ENCODE data around the gene HOXD3. TPM values are rescaled to one million over a fixed set of nuclear protein-coding genes. Genes with fewer than 3 reads are reported as not detected.

The HOXD3 gene
- total RNA-seq, 1 experiment from 2014 or later = not detected

- Histone ChIP-seq H4K91ac (ENCODE audit: insufficient read length, low read depth, low read length) (no peak overlapping the region), H4K8ac (replicated peaks; ENCODE audit: insufficient read length, low read depth, low read length) (no peak overlapping the region), H2AK5ac (ENCODE audit: insufficient read length, low read length) (no peak overlapping the region), H3K56ac (ENCODE audit: insufficient read length, low read depth, low read length) (no peak overlapping the region), H3K27me3 (ENCODE audit: insufficient read depth, low read length) (peaks cover 4% of the 10 kb centered on the region; the same call in 1 of the 2 replicates), H3K4me1 (ENCODE audit: insufficient read depth, low read length) (no peaks in the 10 kb centered on the region), H3T11ph (ENCODE audit: low read length) (no peak overlapping the region), H3K14ac (ENCODE audit: insufficient read depth, low read length) (no peak overlapping the region), H2BK12ac (ENCODE audit: insufficient read length, low read depth, low read length) (no peak overlapping the region), H4K20me1 (ENCODE audit: control insufficient read depth, insufficient read depth, insufficient read length) (no peaks in the 10 kb centered on the region), H2BK15ac (ENCODE audit: low read depth, low read length) (no peak overlapping the region), H4K5ac (ENCODE audit: insufficient read length, low read depth, low read length) (no peak overlapping the region), H3K18ac (ENCODE audit: insufficient read length, low read depth, low read length) (no peak overlapping the region), H3K79me1 (ENCODE audit: insufficient read depth, low read depth, low read length, poor library complexity, severe bottlenecking) (no peaks in the 10 kb centered on the region), H3K23ac (ENCODE audit: insufficient read length, low read depth, low read length) (no peak overlapping the region), H3K27ac (ENCODE audit: insufficient read length, low read depth, low read length) (no peak overlapping the region), H3K79me2 (ENCODE audit: insufficient read depth, low read length) (no peaks in the 10 kb centered on the region), H2AFZ (ENCODE audit: low read length) (no peak overlapping the region), H3K4ac (ENCODE audit: low read depth, low read length) (no peak overlapping the region), H3K4me2 (ENCODE audit: insufficient read depth, insufficient read length, low read length) (no peak overlapping the region), H3K23me2 (ENCODE audit: insufficient read length, low read depth, low read length, poor library complexity, severe bottlenecking) (peaks cover 3% of the 10 kb centered on the region), H2BK5ac (ENCODE audit: insufficient read length, low read length) (no peak overlapping the region), H2BK120ac (ENCODE audit: low read depth, low read length, poor library complexity, severe bottlenecking) (no peak overlapping the region), H3K9ac (ENCODE audit: extremely low read depth, insufficient read length, low read length) (no peak overlapping the region), H3K9me3 (ENCODE audit: control insufficient read depth, low read depth, low read length) (no peaks in the 10 kb centered on the region), H2BK20ac (ENCODE audit: low read depth, low read length, poor library complexity, severe bottlenecking) (no peak overlapping the region)
- Mint-ChIP-seq H3K4me1 (no peaks in the 10 kb centered on the region), H3K36me3 (ENCODE audit: insufficient read depth in 1 of 3, low read depth in 3 of 3) (no peaks in the 10 kb centered on the region), H3K27ac (no peak overlapping the region), H3K27me3 (ENCODE audit: low read depth) (peaks cover 58% of the 10 kb centered on the region), H3K9me3 (no peaks in the 10 kb centered on the region), H3K4me3 (no peak overlapping the region; a peak in 1 of 5 replicates)
- no peak for TF ChIP-seq CTCF (conservative IDR thresholded peaks at IDR 0.05)
- no peak for DNase-seq
- no CpG with 5 or more reads among the region's 21 CpGs for WGBS (ENCODE audit: extremely low coverage, insufficient read length, low lambda C conversion rate)
Observed at GRCh38 chr2:176200971-176201370, 43.9 kb downstream of the HOXD3 start.

Data from H9 (cell line).